ENCODE measurements around the gene CYP8B1.

The CYP8B1 gene

GRCh38 chr3:42823351-42823750 is 52.3 kb downstream of the CYP8B1 start:
- no peak for DNase-seq (ENCODE audit: low read depth)

- no peak for DNase-seq (ENCODE audit: low read depth)
These were observed 52.9 kb downstream of the CYP8B1 start for GRCh38 chr3:42822828-42823227.

All from non-pigmented ciliary epithelial cell (primary cell).